WTC11 (cell line): Measurements from ENCODE around the gene ATP6V1F. TPM values are rescaled to one million over a fixed set of nuclear protein-coding genes. Genes with fewer than 3 reads are reported as not detected.

Experiments
- ATAC-seq: fragments of 200-7000 bp; cut with Tn5 transposase; 2 replicates; pipeline ENCODE4 v1.10.0; 2021; ENCODE audit warnings: mild to moderate bottlenecking, moderate library complexity
- CTCF ChIA-PET: fragments of 300-600 bp; sonication (Branson Sonifier 250); formaldehyde crosslinking; loops from one replicate; lab custom pipeline; 2021; ENCODE audit warnings: antibody characterized with exemption; lab: Charles Lee
- POLR2A ChIA-PET: fragments of 350-600 bp; sonication (Branson Sonifier 250); formaldehyde crosslinking; loops from one replicate; lab custom pipeline; 2021; ENCODE audit warnings: antibody characterized with exemption; lab: Charles Lee
- DNase-seq: peaks from one replicate; pipeline ENCODE4 v3.0.0; 2021; ENCODE audit warnings: low spot score
- H3K27ac Mint-ChIP-seq: 2 replicates; pipeline ENCODE4 v1.8.0; 2021; ENCODE audit warnings: mixed read lengths
- H3K27me3 Mint-ChIP-seq: 2 replicates; pipeline ENCODE4 v1.8.0; 2021; ENCODE audit warnings: low read depth, mild to moderate bottlenecking, moderate library complexity, mixed read lengths
- H3K36me3 Mint-ChIP-seq: 2 replicates; pipeline ENCODE4 v1.8.0; 2021; ENCODE audit warnings: mixed read lengths
- H3K4me1 Mint-ChIP-seq: 2 replicates; pipeline ENCODE4 v1.8.0; 2022; ENCODE audit warnings: mixed read lengths
- H3K4me3 Mint-ChIP-seq: 2 replicates; pipeline ENCODE4 v1.8.0; 2021; ENCODE audit warnings: mild to moderate bottlenecking, moderate library complexity, mixed read lengths
- H3K9me3 Mint-ChIP-seq: 2 replicates; pipeline ENCODE4 v1.8.0; 2021; ENCODE audit warnings: mixed read lengths
- CREB1 ChIP-seq: sonication (generic); formaldehyde crosslinking; IDR thresholded peaks from 2 replicates; pipeline ENCODE4 v1.8.0; 2023; ENCODE audit warnings: mild to moderate bottlenecking, missing genetic modification reagents
- CTCF ChIP-seq: fragments of 200-600 bp; IDR thresholded peaks from 2 replicates; pipeline ENCODE4 v1.8.0; 2022; ENCODE audit warnings: antibody characterized with exemption
- RELA ChIP-seq: sonication (generic); formaldehyde crosslinking; IDR thresholded peaks from 2 replicates; pipeline ENCODE4 v1.8.1; 2022; ENCODE audit warnings: missing genetic modification reagents, mild to moderate bottlenecking, borderline replicate concordance
- SMAD4 ChIP-seq: sonication (generic); formaldehyde crosslinking; IDR thresholded peaks from 2 replicates; pipeline ENCODE4 v1.8.0; 2022; ENCODE audit warnings: mild to moderate bottlenecking, missing genetic modification reagents
- TP53 ChIP-seq: sonication (generic); formaldehyde crosslinking; IDR thresholded peaks from 2 replicates; pipeline ENCODE4 v1.8.1; 2023; ENCODE audit warnings: mild to moderate bottlenecking, missing genetic modification reagents
- total RNA-seq: library from RNA; stranded (reverse); gene quantifications from 3 replicates; pipeline ENCODE4 v1.2.3, GENCODE V29; 2021
- TF ChIP-seq, protein P1 (sequence below): sonication (generic); formaldehyde crosslinking; IDR thresholded peaks from 2 replicates; pipeline ENCODE4 v1.8.1; 2022; ENCODE audit warnings: low read depth, missing genetic modification reagents, borderline replicate concordance
- TF ChIP-seq, protein P2 (sequence below): fragments of 250-450 bp; sonication (Bioruptor Pico); IDR thresholded peaks from 2 replicates; pipeline ENCODE4 v1.9.0; 2021; ENCODE audit warnings: mild to moderate bottlenecking, borderline replicate concordance
- TF ChIP-seq, protein P3 (sequence below): sonication (generic); formaldehyde crosslinking; IDR thresholded peaks from 2 replicates; pipeline ENCODE4 v1.8.1; 2023; ENCODE audit warnings: mild to moderate bottlenecking, moderate library complexity, missing genetic modification reagents

Gene ATP6V1F
- total RNA-seq, 1 experiment from 2014 or later = 117 TPM

- TF ChIP-seq, protein P1, sequence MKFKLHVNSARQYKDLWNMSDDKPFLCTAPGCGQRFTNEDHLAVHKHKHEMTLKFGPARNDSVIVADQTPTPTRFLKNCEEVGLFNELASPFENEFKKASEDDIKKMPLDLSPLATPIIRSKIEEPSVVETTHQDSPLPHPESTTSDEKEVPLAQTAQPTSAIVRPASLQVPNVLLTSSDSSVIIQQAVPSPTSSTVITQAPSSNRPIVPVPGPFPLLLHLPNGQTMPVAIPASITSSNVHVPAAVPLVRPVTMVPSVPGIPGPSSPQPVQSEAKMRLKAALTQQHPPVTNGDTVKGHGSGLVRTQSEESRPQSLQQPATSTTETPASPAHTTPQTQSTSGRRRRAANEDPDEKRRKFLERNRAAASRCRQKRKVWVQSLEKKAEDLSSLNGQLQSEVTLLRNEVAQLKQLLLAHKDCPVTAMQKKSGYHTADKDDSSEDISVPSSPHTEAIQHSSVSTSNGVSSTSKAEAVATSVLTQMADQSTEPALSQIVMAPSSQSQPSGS (CRISPR knock-in tag) = no peak
- TF ChIP-seq, protein P2, sequence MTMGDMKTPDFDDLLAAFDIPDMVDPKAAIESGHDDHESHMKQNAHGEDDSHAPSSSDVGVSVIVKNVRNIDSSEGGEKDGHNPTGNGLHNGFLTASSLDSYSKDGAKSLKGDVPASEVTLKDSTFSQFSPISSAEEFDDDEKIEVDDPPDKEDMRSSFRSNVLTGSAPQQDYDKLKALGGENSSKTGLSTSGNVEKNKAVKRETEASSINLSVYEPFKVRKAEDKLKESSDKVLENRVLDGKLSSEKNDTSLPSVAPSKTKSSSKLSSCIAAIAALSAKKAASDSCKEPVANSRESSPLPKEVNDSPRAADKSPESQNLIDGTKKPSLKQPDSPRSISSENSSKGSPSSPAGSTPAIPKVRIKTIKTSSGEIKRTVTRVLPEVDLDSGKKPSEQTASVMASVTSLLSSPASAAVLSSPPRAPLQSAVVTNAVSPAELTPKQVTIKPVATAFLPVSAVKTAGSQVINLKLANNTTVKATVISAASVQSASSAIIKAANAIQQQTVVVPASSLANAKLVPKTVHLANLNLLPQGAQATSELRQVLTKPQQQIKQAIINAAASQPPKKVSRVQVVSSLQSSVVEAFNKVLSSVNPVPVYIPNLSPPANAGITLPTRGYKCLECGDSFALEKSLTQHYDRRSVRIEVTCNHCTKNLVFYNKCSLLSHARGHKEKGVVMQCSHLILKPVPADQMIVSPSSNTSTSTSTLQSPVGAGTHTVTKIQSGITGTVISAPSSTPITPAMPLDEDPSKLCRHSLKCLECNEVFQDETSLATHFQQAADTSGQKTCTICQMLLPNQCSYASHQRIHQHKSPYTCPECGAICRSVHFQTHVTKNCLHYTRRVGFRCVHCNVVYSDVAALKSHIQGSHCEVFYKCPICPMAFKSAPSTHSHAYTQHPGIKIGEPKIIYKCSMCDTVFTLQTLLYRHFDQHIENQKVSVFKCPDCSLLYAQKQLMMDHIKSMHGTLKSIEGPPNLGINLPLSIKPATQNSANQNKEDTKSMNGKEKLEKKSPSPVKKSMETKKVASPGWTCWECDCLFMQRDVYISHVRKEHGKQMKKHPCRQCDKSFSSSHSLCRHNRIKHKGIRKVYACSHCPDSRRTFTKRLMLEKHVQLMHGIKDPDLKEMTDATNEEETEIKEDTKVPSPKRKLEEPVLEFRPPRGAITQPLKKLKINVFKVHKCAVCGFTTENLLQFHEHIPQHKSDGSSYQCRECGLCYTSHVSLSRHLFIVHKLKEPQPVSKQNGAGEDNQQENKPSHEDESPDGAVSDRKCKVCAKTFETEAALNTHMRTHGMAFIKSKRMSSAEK (CRISPR knock-in tag) = no peak
- no peak for TF ChIP-seq CTCF
- TF ChIP-seq TP53 (CRISPR knock-in tag) = no peak
- no peak for TF ChIP-seq SMAD4 (CRISPR knock-in tag)
- TF ChIP-seq, all 79 proteins: peak for 0
Measured at GRCh38 chr7:128877756-128878120, 15.1 kb downstream of the ATP6V1F start (continued).

- Mint-ChIP-seq H3K36me3 (no peaks in the 10 kb centered on the region), H3K27ac (no peak overlapping the region), H3K27me3 (no peaks in the 10 kb centered on the region), H3K4me1 (peaks cover under 1% of the 10 kb centered on the region; the same call in 1 of the 2 replicates), H3K9me3 (peaks cover 1% of the 10 kb centered on the region; the same call in 1 of the 2 replicates), H3K4me3 (no peak overlapping the region)
- ChIA-PET POLR2A (no interaction called here), CTCF (interaction anchor here (1.4 to 7.0 kb wide), 6 partner anchors 9 to 90 kb away, joined by 6 to 149 read pairs (median 41); partner anchors contain the start of gene ATP6V1F)
- ATAC-seq (no peak), DNase-seq (peak; percentile 7)
- TF ChIP-seq RELA (CRISPR knock-in tag) = no peak
- TF ChIP-seq, protein P3, sequence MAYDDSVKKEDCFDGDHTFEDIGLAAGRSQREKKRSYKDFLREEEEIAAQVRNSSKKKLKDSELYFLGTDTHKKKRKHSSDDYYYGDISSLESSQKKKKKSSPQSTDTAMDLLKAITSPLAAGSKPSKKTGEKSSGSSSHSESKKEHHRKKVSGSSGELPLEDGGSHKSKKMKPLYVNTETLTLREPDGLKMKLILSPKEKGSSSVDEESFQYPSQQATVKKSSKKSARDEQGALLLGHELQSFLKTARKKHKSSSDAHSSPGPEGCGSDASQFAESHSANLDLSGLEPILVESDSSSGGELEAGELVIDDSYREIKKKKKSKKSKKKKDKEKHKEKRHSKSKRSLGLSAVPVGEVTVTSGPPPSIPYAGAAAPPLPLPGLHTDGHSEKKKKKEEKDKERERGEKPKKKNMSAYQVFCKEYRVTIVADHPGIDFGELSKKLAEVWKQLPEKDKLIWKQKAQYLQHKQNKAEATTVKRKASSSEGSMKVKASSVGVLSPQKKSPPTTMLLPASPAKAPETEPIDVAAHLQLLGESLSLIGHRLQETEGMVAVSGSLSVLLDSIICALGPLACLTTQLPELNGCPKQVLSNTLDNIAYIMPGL (CRISPR knock-in tag) = no peak
Measured at GRCh38 chr7:128878226-128879105, 15.8 kb downstream of the ATP6V1F start.

DNA sequence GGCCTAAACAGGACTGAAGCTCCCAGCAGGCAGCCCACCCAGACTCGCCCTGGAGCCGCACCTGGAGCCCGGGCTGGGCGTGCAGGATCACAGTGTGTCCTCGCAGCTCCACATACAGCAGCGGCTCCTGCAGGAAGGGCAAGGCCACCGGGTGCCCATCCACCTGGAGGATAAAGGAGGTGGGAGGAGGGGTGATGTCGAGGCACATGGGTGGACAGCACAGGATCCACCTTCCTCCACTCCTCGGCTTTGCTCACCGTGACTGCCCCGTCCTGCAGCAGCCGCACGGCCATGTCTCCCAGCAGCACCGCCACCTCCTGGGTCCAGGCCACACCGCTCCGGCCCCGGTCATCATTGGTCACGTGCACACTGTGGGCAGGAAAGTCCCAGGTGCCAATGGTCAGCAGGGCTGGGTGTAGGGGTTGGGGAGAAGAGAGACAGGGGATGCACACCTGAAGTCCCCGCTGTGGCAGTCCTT is 16.8 kb downstream of the ATP6V1F start:
- H3K27me3 Mint-ChIP-seq = no peaks in the 10 kb centered on the region
- no peak overlapping the region for H3K27ac Mint-ChIP-seq
- H3K4me1 Mint-ChIP-seq = peaks cover 5% of the 10 kb centered on the region; the same call in 1 of the 2 replicates
- ATAC-seq (no peak), DNase-seq (no peak)
- H3K9me3 Mint-ChIP-seq = peaks cover 4% of the 10 kb centered on the region; the same call in 1 of the 2 replicates
- no peaks in the 10 kb centered on the region for H3K36me3 Mint-ChIP-seq
- no peak overlapping the region for H3K4me3 Mint-ChIP-seq
- ChIA-PET POLR2A (interaction anchor here (1.2 kb wide), 1 partner anchor 48 kb away, joined by 3 read pairs; no protein-coding TSS in a partner anchor), CTCF (interaction anchor here (0.6 to 7.0 kb wide), 27 partner anchors 10 to 452 kb away, joined by 3 to 149 read pairs (median 6); partner anchors contain the start of genes ATP6V1F and KCP)
- TF ChIP-seq RELA (CRISPR knock-in tag) (0 out of 2 replicates have a peak, but pooled peaks have one; percentile 32), CREB1 (CRISPR knock-in tag) (no peak)
- TF ChIP-seq, all 79 proteins: peak for 1
